Liver (tissue), 9 donors: ENCODE results near the gene USP9Y. TPM values are rescaled to one million over a fixed set of nuclear protein-coding genes. Genes with fewer than 3 reads are reported as not detected.

Experiments
- DNase-seq: peaks from one replicate; pipeline ENCODE4 v3.0.0-alpha.2; 2017; ENCODE audit warnings: low spot score
- H3K27ac ChIP-seq, 2 donors: one replicate each; pipeline ENCODE4 v1.7.0; 2013; ENCODE audit warnings: inconsistent platforms in 2 of 2, low read length in 2 of 2, control low read depth in 1 of 2, low read depth in 1 of 2, mild to moderate bottlenecking in 1 of 2
- H3K27me3 ChIP-seq, 4 donors: one replicate each; pipeline versions ENCODE4 v1.6.1 to v1.7.0; 2013; ENCODE audit warnings: low read length in 3 of 4, inconsistent platforms in 1 of 4, mild to moderate bottlenecking in 1 of 4, moderate library complexity in 1 of 4; ENCODE audit not compliant: control insufficient read depth in 4 of 4, insufficient read depth in 4 of 4
- H3K36me3 ChIP-seq, 4 donors: one replicate each; pipeline versions ENCODE4 v1.6.1 to v1.7.0; 2013; ENCODE audit warnings: low read length in 3 of 4, mild to moderate bottlenecking in 3 of 4, low read depth in 1 of 4, moderate library complexity in 1 of 4; ENCODE audit not compliant: control insufficient read depth in 4 of 4, insufficient read depth in 3 of 4
- H3K4me1 ChIP-seq, 4 donors: one replicate each; pipeline versions ENCODE4 v1.6.1 to v1.7.0; 2013; ENCODE audit warnings: low read length in 3 of 4, mild to moderate bottlenecking in 3 of 4, moderate library complexity in 1 of 4; ENCODE audit not compliant: control insufficient read depth in 4 of 4, insufficient read depth in 4 of 4
- H3K4me3 ChIP-seq, 3 donors: one replicate each; pipeline versions ENCODE4 v1.6.1 to v1.7.0; 2013; ENCODE audit warnings: low read length in 3 of 3, control low read depth in 1 of 3, low read depth in 1 of 3, mild to moderate bottlenecking in 1 of 3
- H3K9ac ChIP-seq, 2 donors: one replicate each; pipeline ENCODE4 v1.7.0; 2013; ENCODE audit warnings: low read length in 2 of 2, mild to moderate bottlenecking in 2 of 2, moderate library complexity in 2 of 2, control low read depth in 1 of 2, low read depth in 1 of 2
- H3K9me3 ChIP-seq, 4 donors: one replicate each; pipeline versions ENCODE4 v1.6.1 to v1.7.0; 2013; ENCODE audit warnings: low read length in 3 of 4; ENCODE audit not compliant: control insufficient read depth in 4 of 4
- ATF3 ChIP-seq: IDR thresholded peaks from 2 replicates; pipeline ENCODE4 v1.6.1; 2016; ENCODE audit warnings: antibody characterized with exemption
- EGR1 ChIP-seq, 2 donors: IDR thresholded peaks; 2 replicates each; pipeline ENCODE4 v1.6.1; 2016 to 2018; ENCODE audit warnings: antibody characterized with exemption in 2 of 2, low read depth in 2 of 2
- FOXA1 ChIP-seq: IDR thresholded peaks from 2 replicates; pipeline ENCODE4 v1.6.1; 2016; ENCODE audit warnings: antibody characterized with exemption
- FOXA2 ChIP-seq: IDR thresholded peaks from 2 replicates; pipeline ENCODE4 v1.6.1; 2016; ENCODE audit warnings: antibody characterized with exemption
- GABPA ChIP-seq, 2 donors: IDR thresholded peaks in 1 of 2; conservative IDR thresholded peaks in 1 of 2; 2 replicates each; pipeline ENCODE4 v1.6.1; 2016; ENCODE audit warnings: antibody characterized with exemption in 2 of 2, mild to moderate bottlenecking in 1 of 2, moderate library complexity in 1 of 2
- HNF4A ChIP-seq, 2 donors: conservative IDR thresholded peaks; 2 replicates each; pipeline ENCODE4 v1.6.1; 2016; ENCODE audit warnings: antibody characterized with exemption in 2 of 2, mild to moderate bottlenecking in 2 of 2
- HNF4G ChIP-seq: IDR thresholded peaks from 2 replicates; pipeline ENCODE4 v1.6.1; 2016; ENCODE audit warnings: antibody characterized with exemption
- JUND ChIP-seq, 2 donors: IDR thresholded peaks; 2 replicates each; pipeline ENCODE4 v1.6.1; 2016; ENCODE audit warnings: antibody characterized with exemption in 2 of 2
- NR2F2 ChIP-seq: IDR thresholded peaks from 2 replicates; pipeline ENCODE4 v1.6.1; 2016; ENCODE audit warnings: antibody characterized with exemption
- RAD21 ChIP-seq, 2 donors: IDR thresholded peaks; 2 replicates each; pipeline ENCODE4 v1.6.1; 2016; ENCODE audit warnings: antibody characterized with exemption in 2 of 2, mild to moderate bottlenecking in 2 of 2
- RXRA ChIP-seq, 2 donors: IDR thresholded peaks; 2 replicates each; pipeline ENCODE4 v1.6.1; 2017 to 2018; ENCODE audit warnings: antibody characterized with exemption in 2 of 2, mild to moderate bottlenecking in 1 of 2
- SP1 ChIP-seq: IDR thresholded peaks from 2 replicates; pipeline ENCODE4 v1.6.1; 2018; ENCODE audit warnings: antibody characterized with exemption, mild to moderate bottlenecking
- TAF1 ChIP-seq: conservative IDR thresholded peaks from 2 replicates; pipeline ENCODE4 v1.6.1; 2016; ENCODE audit warnings: antibody characterized with exemption, mild to moderate bottlenecking
- YY1 ChIP-seq: IDR thresholded peaks from 2 replicates; pipeline ENCODE4 v1.6.1; 2016; ENCODE audit warnings: antibody characterized with exemption, mild to moderate bottlenecking
- ZBTB33 ChIP-seq: IDR thresholded peaks from 2 replicates; pipeline ENCODE4 v1.6.1; 2016; ENCODE audit warnings: antibody characterized with exemption
- WGBS: extraction: QIAGEN DNeasy Blood & Tissue Kit; methylation state at CpG from one replicate; pipeline ENCODE4 v1.1.7; 2013; 5-methylcytosine and 5-hydroxymethylcytosine counted together
- polyA plus RNA-seq, 2 donors: library from polyadenylated mRNA; stranded (reverse) in 1 of 2; unstranded in 1 of 2; fragments of 200-250 nt in 1 of 2; fragments of >200 nt in 1 of 2; fragmentation: Nextera tagmentation in 1 of 2; extraction: Ambion mirVana in 1 of 2; gene quantifications; one replicate each; pipeline versions ENCODE4 v1.2.1 to v1.2.3, GENCODE V29; 2013 to 2015
- total RNA-seq, 2 donors: library from RNA; depleted of rRNA; stranded (reverse); fragments of >200 nt; gene quantifications; one replicate each; pipeline ENCODE4 v1.2.3, GENCODE V29; 2014
- TF ChIP-seq, protein P1 (sequence below): fragments of 150-350 bp; IDR thresholded peaks from 2 replicates; pipeline ENCODE4 v1.5.1; 2017; ENCODE audit warnings: improper control_type of control experiment, low read depth, low read length; ENCODE audit not compliant: missing input control
- TF ChIP-seq, protein P2 (sequence below): IDR thresholded peaks from 2 replicates; pipeline ENCODE4 v1.6.1; 2016; ENCODE audit warnings: antibody characterized with exemption, mild to moderate bottlenecking
- TF ChIP-seq, protein P3 (sequence below): IDR thresholded peaks from 2 replicates; pipeline ENCODE4 v1.6.1; 2016; ENCODE audit warnings: antibody characterized with exemption
- donor health status: healthy.
- donor health status: healthy.
- donor health status: healthy.
- donor health status: healthy.
- donor health status: healthy.

Gene USP9Y
- total and polyA plus RNA-seq, 4 donors: 3.7 to 10.1 TPM; not detected in 2

DNA sequence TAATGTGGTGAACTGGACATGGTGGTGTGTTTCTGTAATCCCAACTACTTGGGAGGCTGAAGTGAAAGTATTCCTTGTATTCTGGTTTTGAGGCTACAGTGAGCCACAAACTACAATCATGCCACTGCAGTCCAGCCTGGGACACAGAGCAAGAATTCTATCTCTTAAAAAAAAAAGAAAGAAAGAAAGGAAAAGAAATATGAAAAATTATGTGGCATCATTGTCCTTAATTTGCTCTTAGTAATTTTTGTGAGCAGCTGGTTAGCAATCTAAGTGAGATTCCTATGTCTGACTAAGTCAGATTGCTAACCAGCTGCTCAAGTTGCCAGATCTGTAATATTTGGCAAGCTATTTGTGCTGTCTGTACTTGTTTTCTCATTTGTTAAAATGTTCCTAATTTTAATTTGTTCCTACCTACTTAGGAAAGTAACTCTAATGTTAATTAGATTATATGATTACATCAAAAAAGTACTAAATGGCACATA lies 154.8 kb downstream of the USP9Y start (continued):
- TF ChIP-seq SP1: no peak

- Histone ChIP-seq H3K9ac (no peak overlapping the region), H3K27ac (no peak overlapping the region), H3K36me3 (no peaks in the 10 kb centered on the region), H3K9me3 (no peaks in the 10 kb centered on the region), H3K4me1 (no peaks in the 10 kb centered on the region), H3K27me3 (no peaks in the 10 kb centered on the region), H3K4me3 (no peak overlapping the region)
- WGBS: 40% methylated on average over 2 of the region's 2 CpGs
- no peak for DNase-seq
- TF ChIP-seq GABPA (IDR thresholded peaks at IDR 0.05 in 1 of 2, conservative IDR thresholded peaks at IDR 0.05 in 1 of 2) (no peak), ZBTB33 (no peak), YY1 (no peak), RAD21 (IDR thresholded peaks at IDR 0.05) (no peak), HNF4A (conservative IDR thresholded peaks at IDR 0.05) (no peak), EGR1 (IDR thresholded peaks at IDR 0.05; ENCODE audit: low read depth in 2 of 2) (no peak), RXRA (IDR thresholded peaks at IDR 0.05) (no peak), FOXA2 (no peak), SP1 (no peak), ATF3 (no peak), FOXA1 (no peak), TAF1 (no peak), HNF4G (no peak), JUND (IDR thresholded peaks at IDR 0.05) (no peak), NR2F2 (no peak)
- TF ChIP-seq, protein P1, sequence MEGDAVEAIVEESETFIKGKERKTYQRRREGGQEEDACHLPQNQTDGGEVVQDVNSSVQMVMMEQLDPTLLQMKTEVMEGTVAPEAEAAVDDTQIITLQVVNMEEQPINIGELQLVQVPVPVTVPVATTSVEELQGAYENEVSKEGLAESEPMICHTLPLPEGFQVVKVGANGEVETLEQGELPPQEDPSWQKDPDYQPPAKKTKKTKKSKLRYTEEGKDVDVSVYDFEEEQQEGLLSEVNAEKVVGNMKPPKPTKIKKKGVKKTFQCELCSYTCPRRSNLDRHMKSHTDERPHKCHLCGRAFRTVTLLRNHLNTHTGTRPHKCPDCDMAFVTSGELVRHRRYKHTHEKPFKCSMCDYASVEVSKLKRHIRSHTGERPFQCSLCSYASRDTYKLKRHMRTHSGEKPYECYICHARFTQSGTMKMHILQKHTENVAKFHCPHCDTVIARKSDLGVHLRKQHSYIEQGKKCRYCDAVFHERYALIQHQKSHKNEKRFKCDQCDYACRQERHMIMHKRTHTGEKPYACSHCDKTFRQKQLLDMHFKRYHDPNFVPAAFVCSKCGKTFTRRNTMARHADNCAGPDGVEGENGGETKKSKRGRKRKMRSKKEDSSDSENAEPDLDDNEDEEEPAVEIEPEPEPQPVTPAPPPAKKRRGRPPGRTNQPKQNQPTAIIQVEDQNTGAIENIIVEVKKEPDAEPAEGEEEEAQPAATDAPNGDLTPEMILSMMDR: no peak
- TF ChIP-seq, protein P2, sequence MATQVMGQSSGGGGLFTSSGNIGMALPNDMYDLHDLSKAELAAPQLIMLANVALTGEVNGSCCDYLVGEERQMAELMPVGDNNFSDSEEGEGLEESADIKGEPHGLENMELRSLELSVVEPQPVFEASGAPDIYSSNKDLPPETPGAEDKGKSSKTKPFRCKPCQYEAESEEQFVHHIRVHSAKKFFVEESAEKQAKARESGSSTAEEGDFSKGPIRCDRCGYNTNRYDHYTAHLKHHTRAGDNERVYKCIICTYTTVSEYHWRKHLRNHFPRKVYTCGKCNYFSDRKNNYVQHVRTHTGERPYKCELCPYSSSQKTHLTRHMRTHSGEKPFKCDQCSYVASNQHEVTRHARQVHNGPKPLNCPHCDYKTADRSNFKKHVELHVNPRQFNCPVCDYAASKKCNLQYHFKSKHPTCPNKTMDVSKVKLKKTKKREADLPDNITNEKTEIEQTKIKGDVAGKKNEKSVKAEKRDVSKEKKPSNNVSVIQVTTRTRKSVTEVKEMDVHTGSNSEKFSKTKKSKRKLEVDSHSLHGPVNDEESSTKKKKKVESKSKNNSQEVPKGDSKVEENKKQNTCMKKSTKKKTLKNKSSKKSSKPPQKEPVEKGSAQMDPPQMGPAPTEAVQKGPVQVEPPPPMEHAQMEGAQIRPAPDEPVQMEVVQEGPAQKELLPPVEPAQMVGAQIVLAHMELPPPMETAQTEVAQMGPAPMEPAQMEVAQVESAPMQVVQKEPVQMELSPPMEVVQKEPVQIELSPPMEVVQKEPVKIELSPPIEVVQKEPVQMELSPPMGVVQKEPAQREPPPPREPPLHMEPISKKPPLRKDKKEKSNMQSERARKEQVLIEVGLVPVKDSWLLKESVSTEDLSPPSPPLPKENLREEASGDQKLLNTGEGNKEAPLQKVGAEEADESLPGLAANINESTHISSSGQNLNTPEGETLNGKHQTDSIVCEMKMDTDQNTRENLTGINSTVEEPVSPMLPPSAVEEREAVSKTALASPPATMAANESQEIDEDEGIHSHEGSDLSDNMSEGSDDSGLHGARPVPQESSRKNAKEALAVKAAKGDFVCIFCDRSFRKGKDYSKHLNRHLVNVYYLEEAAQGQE: no peak
- TF ChIP-seq, protein P3, sequence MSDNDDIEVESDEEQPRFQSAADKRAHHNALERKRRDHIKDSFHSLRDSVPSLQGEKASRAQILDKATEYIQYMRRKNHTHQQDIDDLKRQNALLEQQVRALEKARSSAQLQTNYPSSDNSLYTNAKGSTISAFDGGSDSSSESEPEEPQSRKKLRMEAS: no peak
These were observed 166.9 kb downstream of the USP9Y start for GRCh38 chrY:12867960-12868359.
